Parathyroid adenoma (tissue), 2 donors: ENCODE measurements around the gene MAGI1.

Experiments used
- H2AFZ ChIP-seq: fragments of 300-600 bp; sonication (generic); one replicate; pipeline ENCODE4 v1.7.0; 2017; ENCODE audit warnings: antibody characterized with exemption, mild to moderate bottlenecking
- H3K27ac ChIP-seq: fragments of 300-600 bp; sonication (generic); one replicate; pipeline ENCODE4 v1.7.0; 2017
- H3K27me3 ChIP-seq: fragments of 300-600 bp; sonication (generic); one replicate; pipeline ENCODE4 v1.7.0; 2017; ENCODE audit warnings: low read length; ENCODE audit not compliant: control insufficient read depth, insufficient read depth
- H3K36me3 ChIP-seq: fragments of 300-600 bp; sonication (generic); one replicate; pipeline ENCODE4 v1.7.0; 2017; ENCODE audit warnings: low read length; ENCODE audit not compliant: control insufficient read depth, insufficient read depth
- H3K4me1 ChIP-seq: fragments of 300-600 bp; sonication (generic); one replicate; pipeline ENCODE4 v1.7.0; 2017; ENCODE audit warnings: control low read depth
- H3K4me2 ChIP-seq: fragments of 300-600 bp; sonication (generic); one replicate; pipeline ENCODE4 v1.7.0; 2017; ENCODE audit warnings: low read length
- H3K4me3 ChIP-seq: fragments of 300-600 bp; sonication (generic); one replicate; pipeline ENCODE4 v1.7.0; 2017; ENCODE audit warnings: low read depth, low read length
- H3K79me2 ChIP-seq: fragments of 300-600 bp; sonication (generic); one replicate; pipeline ENCODE4 v1.7.0; 2017; ENCODE audit warnings: control low read depth
- H3K9ac ChIP-seq: fragments of 300-600 bp; sonication (generic); one replicate; pipeline ENCODE4 v1.7.0; 2017; ENCODE audit warnings: mild to moderate bottlenecking
- H3K9me3 ChIP-seq: fragments of 300-600 bp; sonication (generic); one replicate; pipeline ENCODE4 v1.7.0; 2017; ENCODE audit warnings: low read length; ENCODE audit not compliant: control insufficient read depth
- CTCF ChIP-seq: fragments of 300-600 bp; sonication (generic); IDR thresholded peaks from one replicate; pipeline ENCODE4 v1.7.0; 2017; ENCODE audit warnings: antibody characterized with exemption, mild to moderate bottlenecking
- donor health status: primary hyperparathyroidism.

MAGI1 gene

GRCh38 chr3:65582012-65582717 lies 456.6 kb downstream of the MAGI1 start:
- Histone ChIP-seq H3K4me2 (no peak overlapping the region), H3K27ac (no peak overlapping the region), H3K4me1 (peaks cover 6% of the 10 kb centered on the region), H2AFZ (no peak overlapping the region), H3K4me3 (no peak overlapping the region), H3K27me3 (no peaks in the 10 kb centered on the region), H3K36me3 (no peaks in the 10 kb centered on the region), H3K9ac (no peak overlapping the region), H3K79me2 (no peaks in the 10 kb centered on the region), H3K9me3 (no peaks in the 10 kb centered on the region)
- TF ChIP-seq CTCF, result no peak

GRCh38 chr3:65581313-65581712 lies 457.4 kb downstream of the MAGI1 start:
- Histone ChIP-seq H3K36me3 (no peaks in the 10 kb centered on the region), H3K4me3 (no peak overlapping the region), H3K27ac (no peak overlapping the region), H2AFZ (no peak overlapping the region), H3K4me2 (no peak overlapping the region), H3K9me3 (no peaks in the 10 kb centered on the region), H3K9ac (no peak overlapping the region), H3K79me2 (no peaks in the 10 kb centered on the region), H3K4me1 (peaks cover 6% of the 10 kb centered on the region), H3K27me3 (no peaks in the 10 kb centered on the region)
- no peak for TF ChIP-seq CTCF

DNA sequence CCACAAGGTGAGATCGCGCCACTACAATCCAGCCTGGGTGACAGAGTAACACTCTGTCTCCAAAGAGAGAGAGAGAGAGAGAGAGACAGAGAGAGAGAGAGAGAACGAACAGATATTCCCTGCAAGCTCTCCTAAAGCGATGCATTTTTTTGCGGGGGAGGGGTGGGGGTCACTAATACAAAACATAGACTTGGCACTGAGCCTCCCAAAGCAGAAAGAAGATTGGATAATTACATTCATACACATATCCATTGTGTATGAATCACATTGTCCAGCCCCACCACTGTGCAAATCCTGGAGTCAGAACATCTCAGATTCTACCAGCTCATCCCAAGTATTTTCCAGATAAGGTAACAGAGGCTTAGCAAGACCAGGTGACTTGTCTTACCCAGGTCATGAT lies 459.9 kb downstream of the MAGI1 start:
- no peak for TF ChIP-seq CTCF
- H3K4me2 ChIP-seq, result no peak overlapping the region
- peaks cover 4% of the 10 kb centered on the region for H3K4me1 ChIP-seq
- H3K79me2 ChIP-seq, result no peaks in the 10 kb centered on the region
- H3K27me3 ChIP-seq, result no peaks in the 10 kb centered on the region
- no peak overlapping the region for H3K27ac ChIP-seq
- H3K36me3 ChIP-seq, result no peaks in the 10 kb centered on the region
- H3K9me3 ChIP-seq, result no peaks in the 10 kb centered on the region
- H3K9ac ChIP-seq, result no peak overlapping the region
- H2AFZ ChIP-seq, result no peak overlapping the region
- no peak overlapping the region for H3K4me3 ChIP-seq

- Histone ChIP-seq H3K27ac (no peak overlapping the region), H3K9me3 (no peaks in the 10 kb centered on the region), H3K79me2 (no peaks in the 10 kb centered on the region), H3K9ac (no peak overlapping the region), H3K27me3 (no peaks in the 10 kb centered on the region), H3K4me2 (no peak overlapping the region), H3K4me1 (no peaks in the 10 kb centered on the region), H3K4me3 (no peak overlapping the region), H3K36me3 (no peaks in the 10 kb centered on the region), H2AFZ (no peak overlapping the region)
- TF ChIP-seq CTCF, result no peak
Observed at GRCh38 chr3:65577843-65578430, 460.8 kb downstream of the MAGI1 start.

DNA sequence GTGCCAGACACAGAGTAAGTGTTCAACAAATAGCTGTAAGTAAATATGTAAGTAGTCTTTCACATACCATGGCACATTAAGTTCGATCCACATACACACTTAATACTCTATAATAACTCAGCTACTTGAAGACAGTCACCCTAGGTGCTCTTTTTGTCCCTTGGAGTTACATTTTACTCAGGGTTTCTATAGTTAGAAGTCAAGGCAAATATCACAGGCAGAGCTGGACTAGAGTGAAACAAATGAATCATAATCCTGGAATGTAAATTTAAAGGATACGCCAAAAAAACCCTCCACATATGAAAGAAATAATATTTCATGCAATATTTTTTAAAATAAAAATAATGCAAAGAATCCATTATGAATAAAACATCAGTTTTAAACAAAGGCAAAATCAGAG lies 461.8 kb downstream of the MAGI1 start:
- Histone ChIP-seq H3K4me3 (no peak overlapping the region), H3K36me3 (no peaks in the 10 kb centered on the region), H3K27ac (no peak overlapping the region), H3K4me2 (no peak overlapping the region), H3K79me2 (no peaks in the 10 kb centered on the region), H3K27me3 (no peaks in the 10 kb centered on the region), H3K9ac (no peak overlapping the region), H3K4me1 (no peaks in the 10 kb centered on the region), H3K9me3 (no peaks in the 10 kb centered on the region), H2AFZ (no peak overlapping the region)
- TF ChIP-seq CTCF, result no peak
